Daoy (cell line): ENCODE measurements around the gene TBK1. TPM values are rescaled to one million over a fixed set of nuclear protein-coding genes. Genes with fewer than 3 reads are reported as not detected.

Experiments used
- DNase-seq: peaks from one replicate; pipeline ENCODE4 v3.0.0-alpha.2; 2015; ENCODE audit warnings: low read depth
- total RNA-seq: library from RNA; depleted of rRNA; stranded (reverse); fragments of >200 nt; shearing (Covaris generic); gene quantifications from 2 replicates; pipeline ENCODE4 v1.2.3, GENCODE V29; 2014

The TBK1 gene
- total RNA-seq, 1 experiment from 2014 or later: 48.3 TPM

GRCh38 chr12:64452559-64453329, 824 bp downstream of the TBK1 start:
- peak; percentile 72 for DNase-seq

DNA sequence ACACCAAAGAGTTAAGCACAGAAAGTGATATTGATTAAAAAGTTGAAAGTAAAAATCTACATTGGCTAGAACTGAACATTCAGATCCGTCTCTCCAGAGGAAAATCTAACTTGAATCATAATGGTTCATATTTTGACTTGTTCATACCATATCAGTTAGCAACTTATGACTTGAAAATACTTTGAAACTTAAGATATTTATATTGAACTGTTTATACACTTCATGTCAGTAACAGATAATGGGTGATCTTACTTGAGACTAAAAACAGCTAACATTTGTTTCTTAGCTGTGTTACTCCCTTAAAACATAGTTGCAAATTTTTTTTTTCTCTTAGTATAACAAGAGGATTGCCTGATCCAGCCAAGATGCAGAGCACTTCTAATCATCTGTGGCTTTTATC, 3.6 kb downstream of the TBK1 start:
- no peak for DNase-seq

- DNase-seq: no peak
Measured at GRCh38 chr12:64456119-64456518, 4.2 kb downstream of the TBK1 start.

GRCh38 chr12:64457032-64457431, 5.1 kb downstream of the TBK1 start:
- no peak for DNase-seq

- DNase-seq: no peak
Measured at GRCh38 chr12:64457466-64457865, 5.5 kb downstream of the TBK1 start.

DNA sequence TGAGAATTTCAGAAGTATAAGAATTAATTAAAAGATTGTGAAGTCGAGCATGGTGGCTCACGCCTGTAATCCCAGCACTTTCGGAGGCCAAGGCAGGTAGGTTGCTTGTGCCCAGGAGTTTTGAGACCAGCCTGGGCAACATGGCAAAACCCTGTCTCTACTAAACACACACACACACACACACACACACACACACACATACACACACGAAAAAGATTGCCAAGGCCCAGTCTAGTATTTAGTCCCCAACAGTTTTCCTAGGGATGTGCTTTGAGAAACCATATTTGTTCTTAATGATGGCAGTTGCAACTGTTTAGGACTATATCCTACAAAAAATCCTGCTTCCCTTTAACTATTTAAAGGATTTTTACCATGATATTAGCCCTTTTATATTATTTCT, 6.0 kb downstream of the TBK1 start:
- DNase-seq: no peak

DNA sequence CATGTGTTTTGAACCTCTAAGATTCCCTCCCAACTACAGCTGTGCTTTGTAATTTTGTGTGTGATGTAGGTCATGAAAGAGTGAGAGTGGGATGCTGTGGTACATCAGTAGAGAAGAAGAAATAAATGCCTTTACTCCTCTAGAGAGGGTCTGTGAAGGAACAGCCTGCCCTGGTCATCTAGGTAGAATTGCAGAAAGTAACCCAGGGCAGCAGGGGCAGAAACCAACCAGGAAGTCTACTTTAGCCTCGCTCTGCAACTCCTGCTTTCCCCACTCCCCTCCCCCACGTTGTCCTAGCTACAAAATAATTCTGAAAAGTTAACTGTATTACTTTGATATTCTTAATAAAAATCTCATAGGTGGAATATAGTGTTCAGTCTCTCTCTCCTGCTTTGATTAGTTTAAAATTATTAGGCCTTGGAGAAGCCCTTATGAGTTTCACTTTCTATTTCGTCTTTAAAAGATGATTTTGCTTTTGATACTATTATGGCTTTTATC, 7.5 kb downstream of the TBK1 start:
- DNase-seq: peak; percentile 5

- peak; percentile 63 for DNase-seq
Measured at GRCh38 chr12:64461634-64462414, 9.9 kb downstream of the TBK1 start.

GRCh38 chr12:64466178-64466577, 14.3 kb downstream of the TBK1 start:
- no peak for DNase-seq

DNA sequence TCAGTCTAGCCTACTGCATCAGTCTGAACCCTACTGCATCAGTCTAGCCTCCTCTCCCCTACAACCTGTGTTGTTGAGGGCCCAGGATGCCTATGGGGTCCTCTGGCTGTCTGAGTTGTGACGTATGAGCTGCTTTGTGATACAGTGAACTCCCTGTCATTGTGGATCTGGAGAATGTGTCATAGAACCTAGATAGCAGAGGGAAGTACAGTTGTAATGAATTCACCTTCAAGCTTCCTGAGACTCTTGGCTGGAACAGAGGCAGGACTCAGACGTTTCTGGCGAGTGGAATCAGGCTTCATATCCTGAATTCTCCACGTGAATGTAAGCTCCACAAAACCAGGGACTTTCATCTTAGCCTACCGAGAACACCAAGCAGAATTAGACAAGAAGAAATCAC, 17.0 kb downstream of the TBK1 start:
- DNase-seq: no peak

DNA sequence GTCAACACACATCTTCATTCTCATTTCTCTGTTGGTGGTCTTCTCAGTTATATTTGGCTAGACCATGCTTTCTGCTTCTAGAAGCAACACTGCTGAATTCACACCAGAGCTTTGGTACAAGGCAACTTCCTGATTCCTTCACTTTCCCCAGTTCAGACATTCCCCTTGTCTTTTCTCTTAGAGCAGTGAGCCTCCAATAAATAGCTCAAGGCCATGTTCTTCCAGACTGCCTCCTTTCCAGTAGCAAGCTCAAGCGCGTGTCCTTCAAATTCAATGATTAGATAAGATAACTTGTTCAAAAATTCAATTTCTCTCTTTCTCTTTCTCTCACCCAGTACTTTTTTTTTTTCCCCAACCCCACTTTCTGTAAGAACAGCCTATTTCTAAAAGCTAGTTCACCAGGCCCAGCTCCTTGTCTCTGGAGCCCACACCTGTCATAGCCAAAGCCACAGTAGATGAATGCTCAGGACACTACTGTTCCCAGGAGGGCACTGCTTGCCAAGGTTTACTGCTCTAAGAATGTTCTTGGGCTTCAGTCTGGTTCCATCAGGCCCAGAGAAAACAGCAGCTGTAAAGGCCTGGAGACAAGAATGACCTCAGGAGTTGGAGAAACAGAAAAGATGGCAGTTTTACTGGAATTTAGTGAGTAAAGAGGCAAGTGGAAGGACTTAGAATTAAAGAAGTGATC, 17.7 kb downstream of the TBK1 start:
- no peak for DNase-seq

- no peak for DNase-seq
Measured at GRCh38 chr12:64470495-64470894, 18.6 kb downstream of the TBK1 start.

- DNase-seq: no peak
Measured at GRCh38 chr12:64473176-64473575, 21.3 kb downstream of the TBK1 start.

DNA sequence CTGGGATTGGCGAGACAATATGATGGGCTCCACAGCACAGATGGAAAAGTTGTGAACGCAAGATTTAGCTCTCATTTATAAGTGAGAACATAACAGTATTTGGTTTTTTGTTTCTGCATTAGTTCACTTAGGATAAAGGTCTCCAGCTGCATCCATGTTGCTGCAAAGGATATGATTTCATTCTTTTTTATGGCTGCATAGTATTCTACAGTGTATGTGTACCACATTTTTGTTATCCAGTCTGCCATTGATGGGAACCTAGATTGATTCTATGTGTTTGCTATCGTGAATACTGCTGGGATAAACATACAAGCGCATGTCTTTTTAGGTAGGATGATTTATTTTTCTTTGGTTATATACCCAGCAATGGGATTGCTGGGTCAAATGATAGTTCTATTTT, 23.6 kb downstream of the TBK1 start:
- no peak for DNase-seq

GRCh38 chr12:64476844-64477243, 24.9 kb downstream of the TBK1 start:
- DNase-seq: no peak

GRCh38 chr12:64478661-64479060, 26.7 kb downstream of the TBK1 start:
- DNase-seq: no peak

- no peak for DNase-seq
Measured at GRCh38 chr12:64480148-64480547, 28.2 kb downstream of the TBK1 start.

DNA sequence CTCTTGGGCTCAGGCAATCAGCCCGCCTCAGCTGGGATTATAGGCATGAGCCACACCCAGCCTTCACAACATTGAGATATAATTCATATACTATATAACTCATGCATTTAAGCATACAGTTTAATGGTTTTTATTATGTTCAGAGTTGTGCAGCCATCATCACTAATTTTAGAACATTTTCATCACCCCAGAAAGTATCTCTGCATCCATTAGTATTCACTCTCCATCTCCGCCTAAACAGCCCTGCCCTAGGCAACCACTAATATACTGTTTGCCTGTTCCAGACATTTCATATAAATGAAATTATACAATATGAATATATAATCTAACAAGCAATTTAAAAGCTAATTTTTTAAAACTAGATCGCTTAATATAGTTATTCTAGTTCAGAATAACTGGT, 34.7 kb downstream of the TBK1 start:
- DNase-seq: no peak

- no peak for DNase-seq
Measured at GRCh38 chr12:64491718-64492117, 39.8 kb downstream of the TBK1 start.

- no peak for DNase-seq
Measured at GRCh38 chr12:64493513-64493912, 41.6 kb downstream of the TBK1 start.

- DNase-seq: no peak
Measured at GRCh38 chr12:64494998-64495729, 43.2 kb downstream of the TBK1 start.
